OCI-LY1 (cell line): ENCODE measurements around the gene RBL1.

Experiments
- CTCF ChIP-seq: fragments of 200-600 bp; sonication (generic), shearing (Covaris generic); IDR thresholded peaks from 2 replicates; pipeline ENCODE4 v1.5.1; 2017; ENCODE audit warnings: mild to moderate bottlenecking, antibody characterized with exemption, low read length, moderate library complexity, mixed read lengths
- EZH2 ChIP-seq: fragments of 200-600 bp; sonication (generic), shearing (Covaris generic); IDR thresholded peaks from 2 replicates; pipeline ENCODE4 v1.8.0; 2017; ENCODE audit warnings: borderline replicate concordance, mixed run types, mild to moderate bottlenecking, antibody characterized with exemption, low read length, moderate library complexity, mixed read lengths

GRCh38 chr20:36956674-36957073, 139.1 kb downstream of the RBL1 start:
- TF ChIP-seq CTCF (no peak), EZH2 (no peak)
